Parathyroid adenoma (tissue), 2 donors: ENCODE measurements around the gene ECT2.

Experiments
- H2AFZ ChIP-seq: fragments of 300-600 bp; sonication (generic); one replicate; pipeline ENCODE4 v1.7.0; 2017; ENCODE audit warnings: antibody characterized with exemption, mild to moderate bottlenecking
- H3K27ac ChIP-seq: fragments of 300-600 bp; sonication (generic); one replicate; pipeline ENCODE4 v1.7.0; 2017
- H3K27me3 ChIP-seq: fragments of 300-600 bp; sonication (generic); one replicate; pipeline ENCODE4 v1.7.0; 2017; ENCODE audit warnings: low read length; ENCODE audit not compliant: control insufficient read depth, insufficient read depth
- H3K36me3 ChIP-seq: fragments of 300-600 bp; sonication (generic); one replicate; pipeline ENCODE4 v1.7.0; 2017; ENCODE audit warnings: low read length; ENCODE audit not compliant: control insufficient read depth, insufficient read depth
- H3K4me1 ChIP-seq: fragments of 300-600 bp; sonication (generic); one replicate; pipeline ENCODE4 v1.7.0; 2017; ENCODE audit warnings: control low read depth
- H3K4me2 ChIP-seq: fragments of 300-600 bp; sonication (generic); one replicate; pipeline ENCODE4 v1.7.0; 2017; ENCODE audit warnings: low read length
- H3K4me3 ChIP-seq: fragments of 300-600 bp; sonication (generic); one replicate; pipeline ENCODE4 v1.7.0; 2017; ENCODE audit warnings: low read depth, low read length
- H3K79me2 ChIP-seq: fragments of 300-600 bp; sonication (generic); one replicate; pipeline ENCODE4 v1.7.0; 2017; ENCODE audit warnings: control low read depth
- H3K9ac ChIP-seq: fragments of 300-600 bp; sonication (generic); one replicate; pipeline ENCODE4 v1.7.0; 2017; ENCODE audit warnings: mild to moderate bottlenecking
- H3K9me3 ChIP-seq: fragments of 300-600 bp; sonication (generic); one replicate; pipeline ENCODE4 v1.7.0; 2017; ENCODE audit warnings: low read length; ENCODE audit not compliant: control insufficient read depth
- CTCF ChIP-seq: fragments of 300-600 bp; sonication (generic); IDR thresholded peaks from one replicate; pipeline ENCODE4 v1.7.0; 2017; ENCODE audit warnings: antibody characterized with exemption, mild to moderate bottlenecking
- donor health status: primary hyperparathyroidism.

Gene ECT2

GRCh38 chr3:172704001-172704400, 46.5 kb upstream of the ECT2 start:
- no peak overlapping the region for H2AFZ ChIP-seq
- H3K4me3 ChIP-seq = no peak overlapping the region
- no peak overlapping the region for H3K9ac ChIP-seq
- no peaks in the 10 kb centered on the region for H3K36me3 ChIP-seq
- peaks cover 8% of the 10 kb centered on the region for H3K79me2 ChIP-seq
- H3K4me2 ChIP-seq = no peak overlapping the region
- no peaks in the 10 kb centered on the region for H3K9me3 ChIP-seq
- no peak for TF ChIP-seq CTCF
- no peaks in the 10 kb centered on the region for H3K4me1 ChIP-seq
- no peak overlapping the region for H3K27ac ChIP-seq
- H3K27me3 ChIP-seq = no peaks in the 10 kb centered on the region

GRCh38 chr3:172705170-172705569, 45.4 kb upstream of the ECT2 start:
- Histone ChIP-seq H3K79me2 (peaks cover 16% of the 10 kb centered on the region), H3K9ac (no peak overlapping the region), H3K27ac (no peak overlapping the region), H3K27me3 (no peaks in the 10 kb centered on the region), H3K4me2 (no peak overlapping the region), H3K4me1 (no peaks in the 10 kb centered on the region), H3K4me3 (no peak overlapping the region), H2AFZ (no peak overlapping the region), H3K9me3 (no peaks in the 10 kb centered on the region), H3K36me3 (no peaks in the 10 kb centered on the region)
- TF ChIP-seq CTCF = no peak

GRCh38 chr3:172707030-172707429, 43.5 kb upstream of the ECT2 start:
- Histone ChIP-seq H3K4me1 (no peaks in the 10 kb centered on the region), H3K27me3 (no peaks in the 10 kb centered on the region), H2AFZ (no peak overlapping the region), H3K4me3 (no peak overlapping the region), H3K9me3 (no peaks in the 10 kb centered on the region), H3K4me2 (no peak overlapping the region), H3K9ac (no peak overlapping the region), H3K36me3 (no peaks in the 10 kb centered on the region), H3K79me2 (peaks cover 16% of the 10 kb centered on the region), H3K27ac (no peak overlapping the region)
- no peak for TF ChIP-seq CTCF

- Histone ChIP-seq H3K4me2 (no peak overlapping the region), H3K4me1 (no peaks in the 10 kb centered on the region), H3K9ac (no peak overlapping the region), H3K9me3 (no peaks in the 10 kb centered on the region), H2AFZ (no peak overlapping the region), H3K36me3 (no peaks in the 10 kb centered on the region), H3K4me3 (no peak overlapping the region), H3K27ac (no peak overlapping the region), H3K79me2 (peaks cover 16% of the 10 kb centered on the region), H3K27me3 (no peaks in the 10 kb centered on the region)
- no peak for TF ChIP-seq CTCF
Measured at GRCh38 chr3:172707967-172708366, 42.6 kb upstream of the ECT2 start.

GRCh38 chr3:172708921-172709773, 41.4 kb upstream of the ECT2 start:
- Histone ChIP-seq H3K4me1 (no peaks in the 10 kb centered on the region), H3K4me3 (peak overlapping the region; percentile 4), H2AFZ (peak overlapping the region; percentile 94), H3K36me3 (no peaks in the 10 kb centered on the region), H3K9me3 (no peaks in the 10 kb centered on the region), H3K4me2 (no peak overlapping the region), H3K27ac (no peak overlapping the region), H3K79me2 (peaks cover 18% of the 10 kb centered on the region), H3K27me3 (no peaks in the 10 kb centered on the region), H3K9ac (no peak overlapping the region)
- no peak for TF ChIP-seq CTCF
